ENCODE results near the gene RPL23. TPM values are rescaled to one million over a fixed set of nuclear protein-coding genes. Genes with fewer than 3 reads are reported as not detected.

RPL23 gene
- total RNA-seq, 2 donors from 2014 or later = 1,821 to 1,859 TPM

- ATAC-seq = no peak
- no peaks in the 10 kb centered on the region for H3K27me3 Mint-ChIP-seq
- H3K9me3 ChIP-seq (ENCODE audit: control insufficient read depth, low read length, poor library complexity, severe bottlenecking) = peaks cover 3% of the 10 kb centered on the region
- H3K4me1 Mint-ChIP-seq = peaks cover 30% of the 10 kb centered on the region
- no peak for DNase-seq
- no peak overlapping the region for H3K27ac Mint-ChIP-seq
- H3K36me3 Mint-ChIP-seq (ENCODE audit: low read depth) = peaks cover 2% of the 10 kb centered on the region
- H3K4me3 Mint-ChIP-seq = no peak overlapping the region
These were observed 5.0 kb downstream of the RPL23 start for GRCh38 chr17:38848557-38848891.

GRCh38 chr17:38844261-38844757, 9.2 kb downstream of the RPL23 start:
- H3K27ac Mint-ChIP-seq = no peak overlapping the region
- no peaks in the 10 kb centered on the region for H3K27me3 Mint-ChIP-seq
- H3K4me3 Mint-ChIP-seq = no peak overlapping the region
- ATAC-seq (no peak), DNase-seq (no peak)
- no peaks in the 10 kb centered on the region for H3K9me3 ChIP-seq (ENCODE audit: control insufficient read depth, low read length, poor library complexity, severe bottlenecking)
- H3K4me1 Mint-ChIP-seq = peaks cover 5% of the 10 kb centered on the region
- no peaks in the 10 kb centered on the region for H3K36me3 Mint-ChIP-seq (ENCODE audit: low read depth)

- Mint-ChIP-seq H3K4me1 (peaks cover 22% of the 10 kb centered on the region), H3K27me3 (no peaks in the 10 kb centered on the region), H3K27ac (peak overlapping the region; percentile 99), H3K36me3 (ENCODE audit: low read depth) (peaks cover 5% of the 10 kb centered on the region), H3K4me3 (peak overlapping the region; percentile 98)
- ATAC-seq (no peak), DNase-seq (no peak)
- H3K9me3 ChIP-seq (ENCODE audit: control insufficient read depth, low read length, poor library complexity, severe bottlenecking) = no peaks in the 10 kb centered on the region
These were observed 27.7 kb downstream of the RPL23 start for GRCh38 chr17:38825762-38826247.

- Mint-ChIP-seq H3K4me3 (peak within 1 kb of the TSS; percentile 98), H3K27me3 (no peaks in the 10 kb centered on the region), H3K27ac (peak within 1 kb of the TSS; percentile 99), H3K36me3 (ENCODE audit: low read depth) (peaks cover 5% of the 10 kb centered on the region), H3K4me1 (peaks cover 25% of the 10 kb centered on the region)
- no peaks in the 10 kb centered on the region for H3K9me3 ChIP-seq (ENCODE audit: control insufficient read depth, low read length, poor library complexity, severe bottlenecking)
- ATAC-seq = peak; percentile 89
- DNase-seq = peak; percentile 81 to 98 (median 90)
These were observed 28.4 kb downstream of the RPL23 start, which contains the start of gene CWC25 for GRCh38 chr17:38824899-38825761. Gene CWC25 (minus strand): TSS chr17:38825321. CDS start chr17:38825183, 138 bp downstream.

- Mint-ChIP-seq H3K4me3 (no peak overlapping the region), H3K27ac (no peak overlapping the region), H3K4me1 (peaks cover 9% of the 10 kb centered on the region), H3K36me3 (ENCODE audit: low read depth) (no peaks in the 10 kb centered on the region), H3K27me3 (no peaks in the 10 kb centered on the region)
- ATAC-seq = peak; percentile 78
- no peak for DNase-seq
- no peaks in the 10 kb centered on the region for H3K9me3 ChIP-seq (ENCODE audit: control insufficient read depth, low read length, poor library complexity, severe bottlenecking)
These were observed 37.8 kb downstream of the RPL23 start for GRCh38 chr17:38815576-38816193.

- DNase-seq = no peak
- peaks cover 3% of the 10 kb centered on the region for H3K36me3 Mint-ChIP-seq (ENCODE audit: low read depth)
- peaks cover 3% of the 10 kb centered on the region for H3K4me1 Mint-ChIP-seq
- peak overlapping the region; percentile 47 for H3K27ac Mint-ChIP-seq
- ATAC-seq = no peak
- H3K9me3 ChIP-seq (ENCODE audit: control insufficient read depth, low read length, poor library complexity, severe bottlenecking) = no peaks in the 10 kb centered on the region
- H3K4me3 Mint-ChIP-seq = no peak overlapping the region
- no peaks in the 10 kb centered on the region for H3K27me3 Mint-ChIP-seq
These were observed 43.7 kb downstream of the RPL23 start for GRCh38 chr17:38809828-38810227.

GRCh38 chr17:38800237-38800760, 53.2 kb downstream of the RPL23 start:
- Mint-ChIP-seq H3K4me1 (peaks cover 32% of the 10 kb centered on the region), H3K27ac (peak overlapping the region; percentile 96), H3K4me3 (peak overlapping the region; percentile 89), H3K36me3 (ENCODE audit: low read depth) (peaks cover 5% of the 10 kb centered on the region), H3K27me3 (no peaks in the 10 kb centered on the region)
- no peaks in the 10 kb centered on the region for H3K9me3 ChIP-seq (ENCODE audit: control insufficient read depth, low read length, poor library complexity, severe bottlenecking)
- ATAC-seq (no peak), DNase-seq (no peak)

GRCh38 chr17:38799501-38800236, 53.9 kb downstream of the RPL23 start, which contains the start of gene PIP4K2B:
Gene PIP4K2B (minus strand): TSS chr17:38799556. CDS start chr17:38799424, 132 bp downstream.
- Mint-ChIP-seq H3K36me3 (ENCODE audit: low read depth) (peaks cover 5% of the 10 kb centered on the region), H3K27me3 (no peaks in the 10 kb centered on the region), H3K4me1 (peaks cover 35% of the 10 kb centered on the region), H3K27ac (peak within 1 kb of the TSS; percentile 96), H3K4me3 (peak within 1 kb of the TSS; percentile 98)
- H3K9me3 ChIP-seq (ENCODE audit: control insufficient read depth, low read length, poor library complexity, severe bottlenecking) = no peaks in the 10 kb centered on the region
- peak; percentile 79 for ATAC-seq
- DNase-seq = peak; percentile 63 to 80 (median 78)

GRCh38 chr17:38798614-38799500, 54.7 kb downstream of the RPL23 start:
- peaks cover 39% of the 10 kb centered on the region for H3K4me1 Mint-ChIP-seq
- H3K27me3 Mint-ChIP-seq = no peaks in the 10 kb centered on the region
- H3K27ac Mint-ChIP-seq = peak overlapping the region; percentile 96
- no peaks in the 10 kb centered on the region for H3K9me3 ChIP-seq (ENCODE audit: control insufficient read depth, low read length, poor library complexity, severe bottlenecking)
- ATAC-seq = peak; percentile 44
- peaks cover 5% of the 10 kb centered on the region for H3K36me3 Mint-ChIP-seq (ENCODE audit: low read depth)
- H3K4me3 Mint-ChIP-seq = peak overlapping the region; percentile 98
- DNase-seq = peak in 2 of 3 donors; percentile 29 to 50

Measured in T-helper 17 cell (primary cell).